HL-60 (cell line): ENCODE results near the gene FNDC3B.

Experiments
- DNase-seq, 2 experiments: peaks; one replicate each; pipeline ENCODE4 v3.0.0-alpha.2; 2010 to 2020; ENCODE audit warnings: low read depth in 1 of 2, low spot score in 1 of 2
- H3K27ac ChIP-seq: fragments of 250-450 bp; sonication (Bioruptor Pico); replicated peaks from 2 replicates; pipeline ENCODE4 v1.5.1; 2020; ENCODE audit warnings: mild to moderate bottlenecking, moderate library complexity
- H3K27me3 ChIP-seq: fragments of 250-450 bp; sonication (Bioruptor Pico); 2 replicates; pipeline ENCODE4 v1.5.1; 2021; ENCODE audit warnings: mild to moderate bottlenecking, moderate library complexity; ENCODE audit not compliant: insufficient read depth, poor library complexity, severe bottlenecking
- H3K4me3 ChIP-seq: replicated peaks from 2 replicates; pipeline ENCODE4 v1.5.1; 2011; ENCODE audit warnings: mild to moderate bottlenecking, control low read depth, low read length; ENCODE audit not compliant: insufficient read depth
- CTCF ChIP-seq: IDR thresholded peaks from one replicate; pipeline ENCODE4 v1.5.1; 2011; ENCODE audit warnings: low read length, control low read depth, inconsistent platforms; ENCODE audit not compliant: insufficient read depth
- GABPA ChIP-seq: IDR thresholded peaks from 2 replicates; pipeline ENCODE4 v1.6.1; 2012; ENCODE audit warnings: low read depth
- POLR2AphosphoS5 ChIP-seq: IDR thresholded peaks from 2 replicates; pipeline ENCODE4 v1.6.1; 2012; ENCODE audit warnings: low read depth
- SPI1 ChIP-seq: IDR thresholded peaks from 2 replicates; pipeline ENCODE4 v1.6.1; 2012; ENCODE audit warnings: low read depth, mild to moderate bottlenecking, borderline replicate concordance
- TF ChIP-seq, protein P1 (sequence below): IDR thresholded peaks from 2 replicates; pipeline ENCODE4 v1.6.1; 2012; ENCODE audit warnings: low read depth; ENCODE audit not compliant: insufficient replicate concordance

The FNDC3B gene

GRCh38 chr3:172073262-172073915, 34.0 kb downstream of the FNDC3B start:
- Histone ChIP-seq H3K27ac (peak overlapping the region; percentile 82), H3K27me3 (no peaks in the 10 kb centered on the region), H3K4me3 (no peak overlapping the region)
- no peak for TF ChIP-seq POLR2AphosphoS5
- peak; percentile 39; the same call in 1 of the 2 replicates for TF ChIP-seq SPI1
- no peak for DNase-seq

DNA sequence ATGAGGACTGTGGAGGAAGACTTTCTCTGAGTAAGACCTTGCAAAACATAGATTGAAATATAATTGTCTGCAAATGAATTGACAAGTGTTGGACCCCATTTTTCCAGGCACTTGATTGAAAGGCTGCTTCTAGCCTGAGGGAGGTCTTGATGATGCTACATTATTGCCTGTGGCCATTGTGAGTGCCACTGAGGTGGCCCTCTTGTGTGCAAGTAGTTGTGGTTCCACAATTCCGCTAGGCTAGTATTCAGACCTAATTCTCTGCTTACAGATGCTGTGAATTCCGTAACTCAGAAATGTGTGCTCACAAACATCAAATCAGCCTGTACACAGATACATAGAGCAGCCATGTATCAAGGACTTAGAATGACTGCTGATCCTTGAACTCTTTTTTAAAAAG, 34.7 kb downstream of the FNDC3B start:
- H3K27me3 ChIP-seq = no peaks in the 10 kb centered on the region
- 0 out of 2 replicates have a peak overlapping the region, but pooled peaks have one; percentile 7 for H3K4me3 ChIP-seq
- peak overlapping the region; percentile 82 for H3K27ac ChIP-seq
- TF ChIP-seq GABPA (no peak), CTCF (no peak), SPI1 (no peak), POLR2AphosphoS5 (no peak)
- TF ChIP-seq, protein P1, sequence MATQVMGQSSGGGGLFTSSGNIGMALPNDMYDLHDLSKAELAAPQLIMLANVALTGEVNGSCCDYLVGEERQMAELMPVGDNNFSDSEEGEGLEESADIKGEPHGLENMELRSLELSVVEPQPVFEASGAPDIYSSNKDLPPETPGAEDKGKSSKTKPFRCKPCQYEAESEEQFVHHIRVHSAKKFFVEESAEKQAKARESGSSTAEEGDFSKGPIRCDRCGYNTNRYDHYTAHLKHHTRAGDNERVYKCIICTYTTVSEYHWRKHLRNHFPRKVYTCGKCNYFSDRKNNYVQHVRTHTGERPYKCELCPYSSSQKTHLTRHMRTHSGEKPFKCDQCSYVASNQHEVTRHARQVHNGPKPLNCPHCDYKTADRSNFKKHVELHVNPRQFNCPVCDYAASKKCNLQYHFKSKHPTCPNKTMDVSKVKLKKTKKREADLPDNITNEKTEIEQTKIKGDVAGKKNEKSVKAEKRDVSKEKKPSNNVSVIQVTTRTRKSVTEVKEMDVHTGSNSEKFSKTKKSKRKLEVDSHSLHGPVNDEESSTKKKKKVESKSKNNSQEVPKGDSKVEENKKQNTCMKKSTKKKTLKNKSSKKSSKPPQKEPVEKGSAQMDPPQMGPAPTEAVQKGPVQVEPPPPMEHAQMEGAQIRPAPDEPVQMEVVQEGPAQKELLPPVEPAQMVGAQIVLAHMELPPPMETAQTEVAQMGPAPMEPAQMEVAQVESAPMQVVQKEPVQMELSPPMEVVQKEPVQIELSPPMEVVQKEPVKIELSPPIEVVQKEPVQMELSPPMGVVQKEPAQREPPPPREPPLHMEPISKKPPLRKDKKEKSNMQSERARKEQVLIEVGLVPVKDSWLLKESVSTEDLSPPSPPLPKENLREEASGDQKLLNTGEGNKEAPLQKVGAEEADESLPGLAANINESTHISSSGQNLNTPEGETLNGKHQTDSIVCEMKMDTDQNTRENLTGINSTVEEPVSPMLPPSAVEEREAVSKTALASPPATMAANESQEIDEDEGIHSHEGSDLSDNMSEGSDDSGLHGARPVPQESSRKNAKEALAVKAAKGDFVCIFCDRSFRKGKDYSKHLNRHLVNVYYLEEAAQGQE = no peak
- peak in 1 of 2 experiments; percentile 57 for DNase-seq

DNA sequence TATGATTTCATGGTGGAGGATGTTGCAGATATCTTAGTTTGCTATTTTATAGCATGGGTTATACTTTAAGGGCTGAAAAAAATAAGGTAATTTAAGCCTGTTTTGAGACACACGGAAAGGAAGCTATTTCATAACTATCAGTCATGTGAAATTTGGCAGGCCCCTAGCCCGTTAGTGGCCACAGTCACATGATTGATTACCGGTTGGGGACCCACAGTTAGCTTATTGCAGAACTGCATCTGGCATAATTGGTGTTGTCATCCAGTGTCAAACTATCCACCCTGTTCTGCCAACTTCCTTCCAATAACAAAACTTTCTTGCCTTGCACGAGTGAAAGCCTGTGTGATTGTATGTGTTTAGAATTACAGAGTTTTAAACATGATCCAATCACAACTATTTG, 35.2 kb downstream of the FNDC3B start:
- no peaks in the 10 kb centered on the region for H3K27me3 ChIP-seq
- peak; percentile 95 to 96 for DNase-seq
- TF ChIP-seq POLR2AphosphoS5 = peak; percentile 84
- no peak for TF ChIP-seq CTCF
- peak; percentile 72; the same call in 1 of the 2 replicates for TF ChIP-seq SPI1
- TF ChIP-seq, protein P1 = no peak
- no peak for TF ChIP-seq GABPA
- H3K27ac ChIP-seq = peak overlapping the region; percentile 82
- no peak overlapping the region for H3K4me3 ChIP-seq

GRCh38 chr3:172076212-172076611, 36.8 kb downstream of the FNDC3B start:
- no peak for TF ChIP-seq POLR2AphosphoS5
- TF ChIP-seq SPI1 = no peak
- TF ChIP-seq, protein P1 = no peak
- no peak for TF ChIP-seq CTCF
- TF ChIP-seq GABPA = no peak
- Histone ChIP-seq H3K4me3 (no peak overlapping the region), H3K27me3 (no peaks in the 10 kb centered on the region), H3K27ac (peak overlapping the region; percentile 82)
- no peak for DNase-seq
